Left lung (tissue), 10 donors: ENCODE data around the gene CER1. TPM values are rescaled to one million over a fixed set of nuclear protein-coding genes. Genes with fewer than 3 reads are reported as not detected.

Source experiments
- ATAC-seq: fragments of 200-7000 bp; cut with Tn5 transposase; one replicate; pipeline ENCODE4 v1.9.1; 2020; ENCODE audit warnings: moderate library complexity
- DNase-seq, 4 donors: peaks; one replicate each; pipeline ENCODE4 v3.0.0-alpha.2; 2013 to 2020
- H3K27ac ChIP-seq, 2 donors: fragments of 200-600 bp; sonication (generic) in 1 of 2; one replicate each; pipeline versions ENCODE4 v1.5.0 to v1.8.0; 2020 to 2021
- H3K27me3 ChIP-seq, 2 donors: fragments of 200-600 bp; sonication (generic) in 1 of 2; one replicate each; pipeline versions ENCODE4 v1.5.0 to v1.8.0; 2020 to 2021
- H3K36me3 ChIP-seq, 2 donors: fragments of 200-600 bp; sonication (generic) in 1 of 2; one replicate each; pipeline versions ENCODE4 v1.5.0 to v1.8.0; 2020 to 2021
- H3K4me1 ChIP-seq, 2 donors: fragments of 200-600 bp; one replicate each; pipeline ENCODE4 v1.8.0; 2021
- H3K4me3 ChIP-seq, 2 donors: fragments of 200-600 bp; sonication (generic) in 1 of 2; one replicate each; pipeline versions ENCODE4 v1.5.0 to v1.8.0; 2020 to 2021; ENCODE audit warnings: mild to moderate bottlenecking in 1 of 2
- H3K9me3 ChIP-seq, 2 donors: fragments of 200-600 bp; sonication (generic) in 1 of 2; one replicate each; pipeline versions ENCODE4 v1.5.0 to v1.8.0; 2020 to 2021
- CTCF ChIP-seq, 2 donors: fragments of 200-600 bp; sonication (generic) in 1 of 2; IDR thresholded peaks; one replicate each; pipeline versions ENCODE4 v1.5.0 to v1.8.0; 2021; ENCODE audit warnings: antibody characterized with exemption in 2 of 2
- intact Hi-C, 2 donors: fragments of 100-400 bp; cut with DNase I; formaldehyde crosslinking; loops; one replicate each; pipeline versions ENCODE4 v1.11.2 to v1.14.2; 2022
- polyA plus RNA-seq, 6 donors: library from polyadenylated mRNA; unstranded; fragments of 120-200 nt; gene quantifications; one replicate each; pipeline ENCODE4 v1.2.1, GENCODE V29; 2013; ENCODE audit not compliant: insufficient read length in 6 of 6
- total RNA-seq, 2 donors: library from RNA; stranded (reverse); fragmentation: NEBNext Ultra II Directional; extraction: Animal tissue kit (Norgen Biotek cat#: 25700); gene quantifications; one replicate each; pipeline ENCODE4 v1.2.1, GENCODE V29; 2021
- donor health status: DM: no; HTN: yes; CAD: no.
- donor health status: DM: no; HTN: no; CAD: no.

Gene CER1
- total and polyA plus RNA-seq, 8 donors: 0.22 to 0.65 (median 0.37) TPM; not detected in 2

- DNase-seq: no peak
- no peaks in the 10 kb centered on the region for H3K27me3 ChIP-seq
- H3K4me3 ChIP-seq: no peak overlapping the region
- no peaks in the 10 kb centered on the region for H3K9me3 ChIP-seq
- no peak for ATAC-seq
- intact Hi-C loops: no loop called here
- peaks cover 0 to 17% of the 10 kb centered on the region in 2 donors for H3K36me3 ChIP-seq
- no peaks in the 10 kb centered on the region for H3K4me1 ChIP-seq
- TF ChIP-seq CTCF (IDR thresholded peaks at IDR 0.05): no peak
- no peak overlapping the region for H3K27ac ChIP-seq
These were observed 47.9 kb downstream of the CER1 start for GRCh38 chr9:14674630-14675029.

GRCh38 chr9:14671377-14671776 lies 51.2 kb downstream of the CER1 start:
- intact Hi-C loops: no loop called here
- no peak overlapping the region for H3K27ac ChIP-seq
- no peaks in the 10 kb centered on the region for H3K27me3 ChIP-seq

DNA sequence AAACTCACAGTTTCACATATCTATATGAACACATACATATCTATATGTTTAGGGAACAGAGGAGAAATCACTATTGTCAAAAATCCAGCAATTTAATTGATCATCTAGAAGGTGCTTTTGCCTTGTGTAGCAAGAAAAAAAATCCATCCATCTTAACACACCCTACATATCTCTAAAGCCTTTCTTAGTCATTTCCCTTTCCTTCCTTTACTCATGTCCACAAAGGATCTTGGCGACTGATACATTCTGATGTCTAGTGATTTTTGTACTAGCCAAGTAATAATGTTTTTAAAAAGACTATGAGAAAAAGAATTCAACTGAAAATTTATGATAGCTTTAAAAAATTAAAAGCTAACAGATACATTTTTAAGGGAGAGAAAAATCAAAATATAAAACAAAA lies 51.8 kb downstream of the CER1 start:
- no peaks in the 10 kb centered on the region for H3K9me3 ChIP-seq
- H3K27me3 ChIP-seq: no peaks in the 10 kb centered on the region
- H3K27ac ChIP-seq: no peak overlapping the region
- TF ChIP-seq CTCF (IDR thresholded peaks at IDR 0.05): no peak
- DNase-seq (no peak), ATAC-seq (no peak)
- intact Hi-C loops: no loop called here
- no peak overlapping the region for H3K4me3 ChIP-seq
- no peaks in the 10 kb centered on the region for H3K4me1 ChIP-seq
- peaks cover 0 to 17% of the 10 kb centered on the region in 2 donors for H3K36me3 ChIP-seq

More at GRCh38 chr9:14671377-14671776, 51.2 kb downstream of the CER1 start:
- H3K36me3 ChIP-seq: peaks cover 0 to 17% of the 10 kb centered on the region in 2 donors
- ATAC-seq (no peak), DNase-seq (no peak)
- no peak overlapping the region for H3K4me3 ChIP-seq
- H3K9me3 ChIP-seq: no peaks in the 10 kb centered on the region
- TF ChIP-seq CTCF (IDR thresholded peaks at IDR 0.05): no peak
- H3K4me1 ChIP-seq: no peaks in the 10 kb centered on the region

Other genes starting within 250 kb of the CER1 start
- 10 to 100 TPM; 21.7 to 25.6 TPM for gene ZDHHC21, start 29.3 kb downstream of the CER1 start, total RNA-seq
- 10 to 100 TPM; 19.4 to 27.7 (median 24.9) TPM for gene ZDHHC21, start 29.3 kb downstream of the CER1 start, polyA plus RNA-seq
- 1 to 10 TPM; 2.4 to 4.5 TPM for gene FREM1, start 187.7 kb upstream of the CER1 start, total RNA-seq
- gene FREM1, start 187.7 kb upstream of the CER1 start, polyA plus RNA-seq: 100 to 1,000 TPM in 1 of 6 donors, 10 to 100 TPM in 5; 41.9 to 104 (median 89.1) TPM